Subcutaneous adipose tissue (tissue), 4 donors: Measurements from ENCODE around the gene ATP1A2. TPM values are rescaled to one million over a fixed set of nuclear protein-coding genes. Genes with fewer than 3 reads are reported as not detected.

Experiments used
- CTCF ChIP-seq: fragments of 450-650 bp; IDR thresholded peaks from one replicate; pipeline ENCODE4 v1.5.1; 2016; ENCODE audit warnings: low read depth, mild to moderate bottlenecking, control low read depth, antibody characterized with exemption, moderate library complexity
- total RNA-seq, 4 donors: library from RNA; depleted of rRNA; stranded (reverse); fragments of >200 nt; gene quantifications; one replicate each; pipeline ENCODE4 v1.1.0, GENCODE V29; 2016

The ATP1A2 gene
- total RNA-seq, 4 donors from 2014 or later, result 13.4 to 150 (median 88.9) TPM

GRCh38 chr1:160074865-160075264, 40.7 kb upstream of the ATP1A2 start:
- no peak for TF ChIP-seq CTCF

- TF ChIP-seq CTCF, result no peak
These were observed 39.7 kb upstream of the ATP1A2 start for GRCh38 chr1:160075836-160076235.

GRCh38 chr1:160076295-160076694, 39.3 kb upstream of the ATP1A2 start:
- TF ChIP-seq CTCF, result no peak

DNA sequence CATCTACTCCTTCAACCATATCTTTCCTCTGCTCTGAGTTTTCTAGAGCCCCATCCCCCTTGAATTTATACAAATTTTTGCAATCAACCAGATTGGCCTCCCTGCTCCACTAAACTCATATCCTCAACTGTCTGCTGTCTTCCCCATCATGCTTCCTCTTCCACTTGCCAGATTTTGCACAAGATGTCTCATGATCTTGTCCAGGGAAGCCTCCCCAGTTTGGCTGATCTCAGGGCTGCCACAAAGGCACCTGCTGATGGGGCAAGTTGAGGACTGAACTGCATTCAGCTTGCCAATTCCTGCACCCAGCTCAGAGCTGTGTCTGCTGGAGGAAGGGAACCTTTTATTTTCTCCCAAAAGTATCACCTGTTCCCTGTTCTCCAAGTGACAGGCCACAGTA, 38.1 kb upstream of the ATP1A2 start:
- no peak for TF ChIP-seq CTCF

DNA sequence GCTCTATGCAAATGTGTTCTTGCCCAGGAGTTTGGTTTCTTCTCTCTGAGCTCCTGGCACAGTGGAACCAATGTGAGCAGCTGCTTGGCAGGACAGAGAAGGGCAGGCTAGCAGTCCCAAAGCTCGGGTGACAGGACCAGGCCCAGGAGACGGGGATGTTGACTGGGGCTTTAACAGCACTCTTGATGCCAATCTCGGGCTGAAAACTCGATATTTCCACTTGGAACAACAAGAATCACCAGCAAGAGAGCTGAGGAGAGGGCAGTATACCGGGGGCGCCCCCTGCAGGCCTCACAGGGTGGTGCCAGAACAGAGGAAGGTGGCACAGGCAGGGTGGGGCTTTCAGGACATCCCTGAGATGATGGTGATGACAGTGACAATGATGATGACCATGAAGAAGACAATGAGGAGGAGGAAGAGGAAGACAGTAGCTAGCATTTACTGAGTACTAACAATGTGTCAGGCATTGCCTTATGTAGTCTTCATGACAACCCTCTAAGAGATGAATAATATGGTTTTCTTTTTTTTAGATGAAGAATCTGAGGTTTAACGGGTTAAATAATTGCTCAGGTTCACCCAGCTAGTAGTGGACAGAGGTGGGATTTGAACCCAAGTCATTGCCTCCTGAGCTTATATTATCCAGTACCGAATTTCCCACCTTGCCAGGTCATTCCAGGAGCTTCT, 36.9 kb upstream of the ATP1A2 start:
- no peak for TF ChIP-seq CTCF

GRCh38 chr1:160079448-160079847, 36.1 kb upstream of the ATP1A2 start:
- no peak for TF ChIP-seq CTCF

GRCh38 chr1:160080381-160081100, 35.0 kb upstream of the ATP1A2 start:
- TF ChIP-seq CTCF, result no peak
